Neural cell (in vitro differentiated cells): ENCODE results near the gene VAMP5.

Experiments used
- CTCF ChIP-seq: fragments of 450-650 bp; IDR thresholded peaks from 2 replicates; pipeline ENCODE4 v1.5.1; 2014; ENCODE audit warnings: antibody characterized with exemption, mild to moderate bottlenecking, moderate library complexity; ENCODE audit not compliant: poor library complexity, severe bottlenecking
- POLR2AphosphoS5 ChIP-seq: IDR thresholded peaks from 2 replicates; pipeline ENCODE4 v1.6.1; 2012

GRCh38 chr2:85589982-85590791 lies 6.0 kb downstream of the VAMP5 start:
- no peak for TF ChIP-seq POLR2AphosphoS5
- TF ChIP-seq CTCF = no peak
